ENCODE data around the gene RASL10A.

GRCh38 chr22:29331658-29332300, 16.3 kb upstream of the RASL10A start:
- no peak for TF ChIP-seq CTCF (conservative IDR thresholded peaks at IDR 0.05)
- TF ChIP-seq ZFX (IDR thresholded peaks at IDR 0.05), result no peak

Data from C4-2B (cell line).